HL-60 (cell line): ENCODE data around the gene RPL27A.

Experiments used
- GABPA ChIP-seq: IDR thresholded peaks from 2 replicates; pipeline ENCODE4 v1.6.1; 2012; ENCODE audit warnings: low read depth
- TF ChIP-seq, protein P1 (sequence below): IDR thresholded peaks from one replicate; pipeline ENCODE4 v1.5.1; 2011; ENCODE audit warnings: low read length, control low read depth, inconsistent platforms; ENCODE audit not compliant: insufficient read depth

DNA sequence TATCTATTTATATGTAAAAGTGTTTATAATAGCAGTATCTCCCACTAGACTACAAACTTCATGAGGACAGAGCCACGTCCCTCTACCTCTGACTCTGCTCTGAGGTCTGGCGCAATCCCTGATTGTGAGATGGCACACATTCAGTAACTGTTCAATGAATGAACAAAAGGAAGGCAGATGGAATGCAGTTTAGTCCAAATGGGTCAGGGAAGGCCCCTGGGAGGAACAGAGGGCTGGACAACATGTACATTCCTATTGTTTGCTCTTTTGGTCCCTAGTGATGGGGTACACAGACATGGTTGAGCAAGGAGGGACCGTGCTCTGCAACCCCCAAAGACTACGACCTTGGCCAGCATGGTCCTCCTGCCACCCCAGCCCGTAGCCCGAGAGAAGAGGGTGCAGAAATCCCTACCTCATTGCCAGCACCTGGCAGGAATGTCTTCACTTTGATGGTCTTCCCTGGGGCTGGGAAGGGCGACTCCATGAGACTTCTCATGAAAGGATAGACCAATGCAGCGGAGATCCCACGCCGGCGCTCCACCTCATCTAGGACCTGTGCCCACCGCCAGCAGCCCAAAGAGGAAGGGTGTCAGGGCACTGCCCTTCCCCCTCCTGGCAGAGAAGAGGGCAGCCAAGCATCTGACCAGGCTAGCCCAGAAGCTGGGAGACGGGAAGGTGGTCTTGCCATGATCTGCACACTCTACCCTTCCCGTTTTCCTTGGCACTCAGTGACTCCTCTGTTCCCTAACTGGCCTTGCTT lies 24.3 kb downstream of the RPL27A start:
- no peak for TF ChIP-seq GABPA
- TF ChIP-seq, protein P1, sequence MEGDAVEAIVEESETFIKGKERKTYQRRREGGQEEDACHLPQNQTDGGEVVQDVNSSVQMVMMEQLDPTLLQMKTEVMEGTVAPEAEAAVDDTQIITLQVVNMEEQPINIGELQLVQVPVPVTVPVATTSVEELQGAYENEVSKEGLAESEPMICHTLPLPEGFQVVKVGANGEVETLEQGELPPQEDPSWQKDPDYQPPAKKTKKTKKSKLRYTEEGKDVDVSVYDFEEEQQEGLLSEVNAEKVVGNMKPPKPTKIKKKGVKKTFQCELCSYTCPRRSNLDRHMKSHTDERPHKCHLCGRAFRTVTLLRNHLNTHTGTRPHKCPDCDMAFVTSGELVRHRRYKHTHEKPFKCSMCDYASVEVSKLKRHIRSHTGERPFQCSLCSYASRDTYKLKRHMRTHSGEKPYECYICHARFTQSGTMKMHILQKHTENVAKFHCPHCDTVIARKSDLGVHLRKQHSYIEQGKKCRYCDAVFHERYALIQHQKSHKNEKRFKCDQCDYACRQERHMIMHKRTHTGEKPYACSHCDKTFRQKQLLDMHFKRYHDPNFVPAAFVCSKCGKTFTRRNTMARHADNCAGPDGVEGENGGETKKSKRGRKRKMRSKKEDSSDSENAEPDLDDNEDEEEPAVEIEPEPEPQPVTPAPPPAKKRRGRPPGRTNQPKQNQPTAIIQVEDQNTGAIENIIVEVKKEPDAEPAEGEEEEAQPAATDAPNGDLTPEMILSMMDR = no peak
